BJ (cell line): Measurements from ENCODE around the gene LRRC8D. TPM values are rescaled to one million over a fixed set of nuclear protein-coding genes. Genes with fewer than 3 reads are reported as not detected.

Experiments used
- CTCF ChIA-PET: fragments of 350-600 bp; formaldehyde crosslinking; extraction: SDS; loops from one replicate; lab custom pipeline; 2021; ENCODE audit warnings: antibody characterized with exemption, inconsistent platforms; lab: Yijun Ruan, JAX
- POLR2A ChIA-PET: fragments of 300-600 bp; sonication (Branson Sonifier 250); formaldehyde crosslinking; extraction: SDS; loops from one replicate; lab custom pipeline; 2021; ENCODE audit warnings: antibody characterized with exemption; lab: Charles Lee
- DNase-seq: peaks from one replicate; pipeline ENCODE4 v3.0.0-alpha.2; 2011; ENCODE audit warnings: low read depth
- H3K27me3 ChIP-seq: 2 replicates; pipeline ENCODE4 v1.6.0; 2011; ENCODE audit warnings: low read length; ENCODE audit not compliant: control insufficient read depth, insufficient read depth
- H3K36me3 ChIP-seq: 2 replicates; pipeline ENCODE4 v1.5.1; 2011; ENCODE audit warnings: low read length; ENCODE audit not compliant: control insufficient read depth, insufficient read depth
- H3K4me3 ChIP-seq: 2 replicates; pipeline ENCODE4 v1.5.1; 2011; ENCODE audit warnings: low read depth, mild to moderate bottlenecking, control low read depth, low read length
- CTCF ChIP-seq: IDR thresholded peaks from 2 replicates; pipeline ENCODE4 v1.5.1; 2011; ENCODE audit warnings: low read depth, mild to moderate bottlenecking, control low read depth, inconsistent platforms, low read length, moderate library complexity; ENCODE audit not compliant: insufficient read depth
- polyA plus RNA-seq: library from polyadenylated mRNA; depleted of rRNA; stranded (reverse); fragments of >200 nt; gene quantifications from 2 replicates; pipeline ENCODE4 v1.2.3, GENCODE V29; 2011

LRRC8D gene
- polyA plus RNA-seq, 1 experiment: 51.9 TPM

DNA sequence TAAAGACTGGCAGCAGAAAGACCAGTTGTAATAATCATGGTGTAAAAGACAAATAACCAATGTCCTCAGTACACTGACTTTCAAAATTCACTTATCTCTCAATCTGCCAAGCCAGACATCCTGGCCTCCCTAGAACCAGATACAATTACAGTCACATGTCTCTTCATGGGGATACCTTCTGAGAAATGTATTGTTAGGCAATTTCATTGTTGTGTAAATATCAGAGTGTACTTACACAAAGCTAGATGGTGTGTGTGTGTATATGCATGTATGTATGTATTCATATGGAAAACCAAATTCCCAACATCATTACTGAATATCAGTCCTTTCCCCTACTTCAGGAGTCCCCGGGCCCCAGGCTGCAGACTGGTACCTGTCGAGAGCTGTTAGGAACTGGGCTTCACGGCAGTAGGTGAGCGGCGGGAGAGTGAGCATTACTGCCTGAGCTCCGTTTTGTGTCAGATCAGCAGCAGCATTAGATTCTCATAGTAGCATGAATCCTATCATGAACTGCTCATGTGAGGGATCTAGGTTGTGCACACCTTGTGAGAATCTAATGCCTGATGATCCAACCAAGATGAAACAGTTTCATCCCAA lies 108.7 kb downstream of the LRRC8D start:
- ChIA-PET POLR2A (no interaction called here), CTCF (no interaction called here)
- Histone ChIP-seq H3K4me3 (no peak overlapping the region), H3K36me3 (peaks cover 5% of the 10 kb centered on the region), H3K27me3 (no peaks in the 10 kb centered on the region)
- no peak for DNase-seq
- no peak for TF ChIP-seq CTCF

- ChIA-PET CTCF (interaction anchor here (0.6 to 1.0 kb wide), 2 partner anchors 18 to 121 kb away, joined by 3 read pairs; no protein-coding TSS in a partner anchor), POLR2A (no interaction called here)
- DNase-seq: no peak
- peaks cover 5% of the 10 kb centered on the region for H3K36me3 ChIP-seq
- H3K27me3 ChIP-seq: no peaks in the 10 kb centered on the region
- no peak for TF ChIP-seq CTCF
- H3K4me3 ChIP-seq: no peak overlapping the region
These were observed 109.7 kb downstream of the LRRC8D start for GRCh38 chr1:89930579-89930978.

DNA sequence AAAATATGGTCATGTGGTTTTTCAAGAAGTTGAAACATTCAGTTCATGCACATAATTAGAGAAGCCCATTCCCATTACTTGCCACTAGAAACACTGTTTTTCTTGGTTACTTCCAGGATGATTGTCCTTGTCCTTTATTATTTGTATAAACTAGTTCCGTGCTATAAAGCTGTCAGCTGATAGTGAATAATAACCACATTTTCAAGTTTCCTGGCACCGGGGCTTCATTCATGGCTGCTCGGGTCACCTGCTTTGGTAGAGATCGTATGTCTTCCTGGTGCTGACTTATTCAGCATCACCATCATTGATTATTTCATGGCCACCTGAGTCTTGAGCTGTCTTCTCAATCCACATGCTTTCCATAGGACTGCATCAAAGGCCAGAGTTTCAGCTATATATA lies 111.1 kb downstream of the LRRC8D start:
- CTCF ChIA-PET: no interaction called here
- POLR2A ChIA-PET: interaction anchor here (0.5 kb wide), 1 partner anchor 46 kb away, joined by 19 read pairs; no protein-coding TSS in a partner anchor

GRCh38 chr1:89932598-89933364 lies 111.9 kb downstream of the LRRC8D start:
- ChIA-PET CTCF (no interaction called here), POLR2A (interaction anchor here (0.5 kb wide), 1 partner anchor 45 kb away, joined by 19 read pairs; no protein-coding TSS in a partner anchor)
- DNase-seq: no peak
- H3K4me3 ChIP-seq: no peak overlapping the region
- H3K27me3 ChIP-seq: no peaks in the 10 kb centered on the region
- TF ChIP-seq CTCF: no peak
- H3K36me3 ChIP-seq: peaks cover 5% of the 10 kb centered on the region

More for the DNA sequence above, 111.1 kb downstream of the LRRC8D start:
- peaks cover 5% of the 10 kb centered on the region for H3K36me3 ChIP-seq
- no peak for TF ChIP-seq CTCF
- no peak overlapping the region for H3K4me3 ChIP-seq
- H3K27me3 ChIP-seq: no peaks in the 10 kb centered on the region
- no peak for DNase-seq

DNA sequence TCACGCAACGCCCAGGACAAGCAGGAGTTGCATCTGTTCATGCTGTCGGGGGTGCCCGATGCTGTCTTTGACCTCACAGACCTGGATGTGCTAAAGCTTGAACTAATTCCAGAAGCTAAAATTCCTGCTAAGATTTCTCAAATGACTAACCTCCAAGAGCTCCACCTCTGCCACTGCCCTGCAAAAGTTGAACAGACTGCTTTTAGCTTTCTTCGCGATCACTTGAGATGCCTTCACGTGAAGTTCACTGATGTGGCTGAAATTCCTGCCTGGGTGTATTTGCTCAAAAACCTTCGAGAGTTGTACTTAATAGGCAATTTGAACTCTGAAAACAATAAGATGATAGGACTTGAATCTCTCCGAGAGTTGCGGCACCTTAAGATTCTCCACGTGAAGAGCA lies 113.6 kb downstream of the LRRC8D start:
- TF ChIP-seq CTCF: no peak
- CTCF ChIA-PET: interaction anchor here (1.2 kb wide), 1 partner anchor 153 kb away, joined by 4 read pairs; no protein-coding TSS in a partner anchor
- Histone ChIP-seq H3K36me3 (peaks cover 5% of the 10 kb centered on the region), H3K27me3 (no peaks in the 10 kb centered on the region), H3K4me3 (no peak overlapping the region)
- no peak for DNase-seq
- POLR2A ChIA-PET: no interaction called here
